SK-N-SH treated with all-trans-retinoic acid at 6 μM for 48 hours (cell line): Measurements from ENCODE around the gene ZNF540.

ENCODE experiments used
- ATAC-seq: fragments of 200-7000 bp; cut with Tn5 transposase; 3 replicates; pipeline ENCODE4 v1.9.1; 2020; ENCODE audit warnings: mild to moderate bottlenecking, moderate library complexity
- ARNTL ChIP-seq: fragments of 450-650 bp; formaldehyde crosslinking; IDR thresholded peaks from 2 replicates; pipeline ENCODE4 v1.5.0; 2020; ENCODE audit warnings: low read depth, mild to moderate bottlenecking, moderate library complexity, borderline replicate concordance
- BACH2 ChIP-seq: fragments of 250-450 bp; sonication (Bioruptor Pico); IDR thresholded peaks from 2 replicates; pipeline ENCODE4 v1.9.0; 2021; ENCODE audit warnings: mild to moderate bottlenecking, borderline replicate concordance
- CSDC2 ChIP-seq: fragments of 250-450 bp; sonication (Bioruptor Pico); IDR thresholded peaks from 2 replicates; pipeline ENCODE4 v1.5.0; 2020; ENCODE audit warnings: mild to moderate bottlenecking, moderate library complexity
- CSRNP3 ChIP-seq: fragments of 250-450 bp; sonication (Bioruptor Pico); IDR thresholded peaks from 2 replicates; pipeline ENCODE4 v1.5.1; 2021; ENCODE audit warnings: mild to moderate bottlenecking, moderate library complexity
- ESRRG ChIP-seq: fragments of 250-450 bp; sonication (Bioruptor Pico); IDR thresholded peaks from 2 replicates; pipeline ENCODE4 v1.6.1; 2021; ENCODE audit warnings: mild to moderate bottlenecking
- GLIS3 ChIP-seq: fragments of 250-450 bp; sonication (Bioruptor Pico); IDR thresholded peaks from 2 replicates; pipeline ENCODE4 v1.5.0; 2020; ENCODE audit warnings: mild to moderate bottlenecking, moderate library complexity
- ISL1 ChIP-seq: fragments of 250-450 bp; sonication (Bioruptor Pico); IDR thresholded peaks from 2 replicates; pipeline ENCODE4 v2.1.2; 2022; ENCODE audit warnings: mild to moderate bottlenecking, moderate library complexity
- OSR1 ChIP-seq: fragments of 250-450 bp; sonication (Bioruptor Pico); IDR thresholded peaks from 2 replicates; pipeline ENCODE4 v1.8.0; 2022; ENCODE audit warnings: moderate library complexity, mild to moderate bottlenecking, inconsistent platforms
- POU6F1 ChIP-seq: fragments of 250-450 bp; sonication (Bioruptor Pico); IDR thresholded peaks from 2 replicates; pipeline ENCODE4 v1.8.0; 2021; ENCODE audit warnings: low read depth, mild to moderate bottlenecking, moderate library complexity, borderline replicate concordance
- PPARA ChIP-seq: fragments of 250-450 bp; sonication (Bioruptor Pico); IDR thresholded peaks from 2 replicates; pipeline ENCODE4 v1.5.0; 2020; ENCODE audit warnings: mild to moderate bottlenecking, borderline replicate concordance
- SNAI2 ChIP-seq: fragments of 250-450 bp; sonication (Bioruptor Pico); IDR thresholded peaks from 2 replicates; pipeline ENCODE4 v1.5.0; 2020; ENCODE audit warnings: mild to moderate bottlenecking, moderate library complexity
- TCF4 ChIP-seq: fragments of 250-450 bp; sonication (Bioruptor Pico); IDR thresholded peaks from 2 replicates; pipeline ENCODE4 v1.8.0; 2021; ENCODE audit warnings: mild to moderate bottlenecking, moderate library complexity, borderline replicate concordance
- TOX ChIP-seq: fragments of 250-450 bp; sonication (Bioruptor Pico); IDR thresholded peaks from 2 replicates; pipeline ENCODE4 v1.8.0; 2021; ENCODE audit warnings: mild to moderate bottlenecking, moderate library complexity, borderline replicate concordance
- ZFP3 ChIP-seq: fragments of 250-450 bp; sonication (Bioruptor Pico); IDR thresholded peaks from 2 replicates; pipeline ENCODE4 v1.5.0; 2020; ENCODE audit warnings: mild to moderate bottlenecking, moderate library complexity
- ZFP30 ChIP-seq: fragments of 450-650 bp; formaldehyde crosslinking; IDR thresholded peaks from 2 replicates; pipeline ENCODE4 v1.5.0; 2022; ENCODE audit warnings: mild to moderate bottlenecking, moderate library complexity
- ZNF70 ChIP-seq: fragments of 450-650 bp; formaldehyde crosslinking; IDR thresholded peaks from 2 replicates; pipeline ENCODE4 v1.5.0; 2020; ENCODE audit warnings: mild to moderate bottlenecking, moderate library complexity
- ZNF8 ChIP-seq: fragments of 450-650 bp; formaldehyde crosslinking; IDR thresholded peaks from 2 replicates; pipeline ENCODE4 v1.5.0; 2020; ENCODE audit warnings: mild to moderate bottlenecking, moderate library complexity
- TF ChIP-seq, protein P1 (sequence below): fragments of 250-450 bp; sonication (Bioruptor Pico); IDR thresholded peaks from 2 replicates; pipeline ENCODE4 v1.8.0; 2020; ENCODE audit warnings: mild to moderate bottlenecking, moderate library complexity, borderline replicate concordance
- TF ChIP-seq, protein P2 (sequence below): fragments of 250-450 bp; sonication (Bioruptor Pico); IDR thresholded peaks from 2 replicates; pipeline ENCODE4 v1.5.0; 2020; ENCODE audit warnings: mild to moderate bottlenecking, moderate library complexity

ZNF540 gene

GRCh38 chr19:37594304-37594981, at the start of gene ZNF540, which contains the start of gene ZNF571:
ZNF540 (plus strand) TSS chr19:37594876; CDS start chr19:37598448, 3,572 bp downstream.
ZNF571 (minus strand) TSS chr19:37594792; CDS start chr19:37586676, 8,116 bp downstream.
- TF ChIP-seq TCF4 (CRISPR knock-in tag), result no peak
- TF ChIP-seq, protein P1, sequence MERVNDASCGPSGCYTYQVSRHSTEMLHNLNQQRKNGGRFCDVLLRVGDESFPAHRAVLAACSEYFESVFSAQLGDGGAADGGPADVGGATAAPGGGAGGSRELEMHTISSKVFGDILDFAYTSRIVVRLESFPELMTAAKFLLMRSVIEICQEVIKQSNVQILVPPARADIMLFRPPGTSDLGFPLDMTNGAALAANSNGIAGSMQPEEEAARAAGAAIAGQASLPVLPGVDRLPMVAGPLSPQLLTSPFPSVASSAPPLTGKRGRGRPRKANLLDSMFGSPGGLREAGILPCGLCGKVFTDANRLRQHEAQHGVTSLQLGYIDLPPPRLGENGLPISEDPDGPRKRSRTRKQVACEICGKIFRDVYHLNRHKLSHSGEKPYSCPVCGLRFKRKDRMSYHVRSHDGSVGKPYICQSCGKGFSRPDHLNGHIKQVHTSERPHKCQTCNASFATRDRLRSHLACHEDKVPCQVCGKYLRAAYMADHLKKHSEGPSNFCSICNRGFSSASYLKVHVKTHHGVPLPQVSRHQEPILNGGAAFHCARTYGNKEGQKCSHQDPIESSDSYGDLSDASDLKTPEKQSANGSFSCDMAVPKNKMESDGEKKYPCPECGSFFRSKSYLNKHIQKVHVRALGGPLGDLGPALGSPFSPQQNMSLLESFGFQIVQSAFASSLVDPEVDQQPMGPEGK (CRISPR knock-in tag), result peak; percentile 38; the same call in 1 of the 2 replicates
- ATAC-seq, result peak; percentile 99

GRCh38 chr19:37551129-37551993, 43.3 kb upstream of the ZNF540 start:
- peak; percentile 63 for ATAC-seq
- TF ChIP-seq SNAI2 (CRISPR knock-in tag) (no peak), ZFP3 (CRISPR knock-in tag) (no peak), OSR1 (CRISPR knock-in tag) (no peak)
- TF ChIP-seq, protein P1 (CRISPR knock-in tag), result no peak

DNA sequence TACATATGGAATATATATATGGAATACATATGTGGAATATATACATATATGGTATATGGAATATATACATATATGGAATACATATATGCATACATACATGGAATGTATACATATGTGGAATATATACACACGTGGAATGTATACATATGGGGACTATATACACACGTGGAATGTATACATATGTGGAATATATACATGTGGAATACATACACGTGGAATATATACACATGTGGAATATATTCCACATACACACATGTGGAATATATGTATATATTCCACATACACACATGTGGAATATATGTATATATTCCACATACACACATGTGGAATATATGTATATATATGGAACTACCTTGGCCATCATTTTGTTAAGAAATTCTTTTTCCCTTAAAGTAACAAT, 31.2 kb upstream of the ZNF540 start:
- no peak for TF ChIP-seq BACH2 (CRISPR knock-in tag)
- TF ChIP-seq ZFP30 (CRISPR knock-in tag), result no peak
- TF ChIP-seq ARNTL, result no peak
- TF ChIP-seq ZNF70 (CRISPR knock-in tag), result no peak
- TF ChIP-seq CSDC2 (CRISPR knock-in tag), result no peak
- no peak for TF ChIP-seq TOX
- TF ChIP-seq ZFP3 (CRISPR knock-in tag), result no peak
- TF ChIP-seq OSR1 (CRISPR knock-in tag), result no peak
- no peak for TF ChIP-seq SNAI2 (CRISPR knock-in tag)
- TF ChIP-seq, protein P2, sequence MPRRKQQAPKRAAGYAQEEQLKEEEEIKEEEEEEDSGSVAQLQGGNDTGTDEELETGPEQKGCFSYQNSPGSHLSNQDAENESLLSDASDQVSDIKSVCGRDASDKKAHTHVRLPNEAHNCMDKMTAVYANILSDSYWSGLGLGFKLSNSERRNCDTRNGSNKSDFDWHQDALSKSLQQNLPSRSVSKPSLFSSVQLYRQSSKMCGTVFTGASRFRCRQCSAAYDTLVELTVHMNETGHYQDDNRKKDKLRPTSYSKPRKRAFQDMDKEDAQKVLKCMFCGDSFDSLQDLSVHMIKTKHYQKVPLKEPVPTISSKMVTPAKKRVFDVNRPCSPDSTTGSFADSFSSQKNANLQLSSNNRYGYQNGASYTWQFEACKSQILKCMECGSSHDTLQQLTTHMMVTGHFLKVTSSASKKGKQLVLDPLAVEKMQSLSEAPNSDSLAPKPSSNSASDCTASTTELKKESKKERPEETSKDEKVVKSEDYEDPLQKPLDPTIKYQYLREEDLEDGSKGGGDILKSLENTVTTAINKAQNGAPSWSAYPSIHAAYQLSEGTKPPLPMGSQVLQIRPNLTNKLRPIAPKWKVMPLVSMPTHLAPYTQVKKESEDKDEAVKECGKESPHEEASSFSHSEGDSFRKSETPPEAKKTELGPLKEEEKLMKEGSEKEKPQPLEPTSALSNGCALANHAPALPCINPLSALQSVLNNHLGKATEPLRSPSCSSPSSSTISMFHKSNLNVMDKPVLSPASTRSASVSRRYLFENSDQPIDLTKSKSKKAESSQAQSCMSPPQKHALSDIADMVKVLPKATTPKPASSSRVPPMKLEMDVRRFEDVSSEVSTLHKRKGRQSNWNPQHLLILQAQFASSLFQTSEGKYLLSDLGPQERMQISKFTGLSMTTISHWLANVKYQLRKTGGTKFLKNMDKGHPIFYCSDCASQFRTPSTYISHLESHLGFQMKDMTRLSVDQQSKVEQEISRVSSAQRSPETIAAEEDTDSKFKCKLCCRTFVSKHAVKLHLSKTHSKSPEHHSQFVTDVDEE (CRISPR knock-in tag), result no peak
- no peak for TF ChIP-seq ISL1 (CRISPR knock-in tag)
- TF ChIP-seq, protein P1 (CRISPR knock-in tag), result no peak
- no peak for TF ChIP-seq POU6F1 (CRISPR knock-in tag)
- no peak for TF ChIP-seq ZNF8
- TF ChIP-seq CSRNP3, result no peak
- no peak for TF ChIP-seq ESRRG (CRISPR knock-in tag)
- no peak for TF ChIP-seq PPARA (CRISPR knock-in tag)
- TF ChIP-seq GLIS3 (CRISPR knock-in tag), result no peak
- TF ChIP-seq, all 23 proteins: peak for 0
- ATAC-seq, result no peak
